GM21515 (cell line): ENCODE measurements around the gene SH3BP2.

ENCODE experiments used
- ATAC-seq: cut with Tn5 transposase; IDR thresholded peaks from one replicate; pipeline ENCODE4 v1.9.1; 2021; ENCODE audit not compliant: unreplicated experiment

SH3BP2 gene

GRCh38 chr4:2831611-2832308 is 38.9 kb downstream of the SH3BP2 start:
- no peak for ATAC-seq

GRCh38 chr4:2832309-2832980 is 39.6 kb downstream of the SH3BP2 start:
- peak; percentile 57 for ATAC-seq

DNA sequence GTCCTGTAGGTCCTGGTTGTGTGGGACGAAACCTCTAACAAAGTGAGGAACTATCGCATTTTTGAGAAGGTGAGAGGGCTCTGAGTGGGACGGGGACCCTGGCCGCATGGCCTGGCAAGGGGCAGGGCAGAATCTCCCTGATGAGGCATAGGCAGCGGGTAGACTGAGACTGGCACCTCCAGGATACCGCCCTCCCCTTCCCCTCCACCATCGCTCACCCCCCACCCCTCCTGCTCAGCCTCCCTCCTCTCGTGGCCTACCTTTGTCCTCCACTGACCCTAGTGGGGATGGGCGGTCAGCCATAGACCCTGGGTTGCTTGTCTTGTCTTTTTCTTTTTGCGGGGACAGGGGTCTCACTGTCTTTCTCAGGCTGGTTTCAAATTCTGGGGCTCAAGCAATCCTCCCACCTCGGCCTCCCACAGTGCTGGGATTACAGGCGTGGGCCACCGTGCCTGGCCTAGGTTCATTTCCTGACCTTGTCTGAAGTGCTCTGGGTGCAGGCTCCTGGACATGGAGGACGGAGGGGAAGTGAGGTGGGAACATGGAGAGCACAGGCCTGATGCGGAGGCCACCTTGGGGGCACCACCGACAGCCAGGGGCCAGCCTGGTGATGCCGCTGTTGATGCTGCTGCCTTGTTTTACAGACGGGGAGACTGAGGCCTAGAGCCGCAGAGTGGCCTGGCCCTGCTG is 40.2 kb downstream of the SH3BP2 start:
- no peak for ATAC-seq

DNA sequence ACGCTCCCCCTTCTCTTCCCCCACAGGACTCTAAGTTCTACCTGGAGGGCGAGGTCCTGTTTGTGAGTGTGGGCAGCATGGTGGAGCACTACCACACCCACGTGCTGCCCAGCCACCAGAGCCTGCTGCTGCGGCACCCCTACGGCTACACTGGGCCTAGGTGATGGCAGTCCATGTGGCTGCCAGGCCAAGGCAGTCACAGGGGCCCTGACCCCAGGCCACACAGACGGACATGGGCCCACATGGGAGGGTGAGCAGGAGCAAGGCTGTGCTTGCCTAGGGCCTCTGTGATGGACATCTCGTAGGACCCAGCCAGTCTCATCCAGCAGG is 40.8 kb downstream of the SH3BP2 start:
- ATAC-seq = no peak

DNA sequence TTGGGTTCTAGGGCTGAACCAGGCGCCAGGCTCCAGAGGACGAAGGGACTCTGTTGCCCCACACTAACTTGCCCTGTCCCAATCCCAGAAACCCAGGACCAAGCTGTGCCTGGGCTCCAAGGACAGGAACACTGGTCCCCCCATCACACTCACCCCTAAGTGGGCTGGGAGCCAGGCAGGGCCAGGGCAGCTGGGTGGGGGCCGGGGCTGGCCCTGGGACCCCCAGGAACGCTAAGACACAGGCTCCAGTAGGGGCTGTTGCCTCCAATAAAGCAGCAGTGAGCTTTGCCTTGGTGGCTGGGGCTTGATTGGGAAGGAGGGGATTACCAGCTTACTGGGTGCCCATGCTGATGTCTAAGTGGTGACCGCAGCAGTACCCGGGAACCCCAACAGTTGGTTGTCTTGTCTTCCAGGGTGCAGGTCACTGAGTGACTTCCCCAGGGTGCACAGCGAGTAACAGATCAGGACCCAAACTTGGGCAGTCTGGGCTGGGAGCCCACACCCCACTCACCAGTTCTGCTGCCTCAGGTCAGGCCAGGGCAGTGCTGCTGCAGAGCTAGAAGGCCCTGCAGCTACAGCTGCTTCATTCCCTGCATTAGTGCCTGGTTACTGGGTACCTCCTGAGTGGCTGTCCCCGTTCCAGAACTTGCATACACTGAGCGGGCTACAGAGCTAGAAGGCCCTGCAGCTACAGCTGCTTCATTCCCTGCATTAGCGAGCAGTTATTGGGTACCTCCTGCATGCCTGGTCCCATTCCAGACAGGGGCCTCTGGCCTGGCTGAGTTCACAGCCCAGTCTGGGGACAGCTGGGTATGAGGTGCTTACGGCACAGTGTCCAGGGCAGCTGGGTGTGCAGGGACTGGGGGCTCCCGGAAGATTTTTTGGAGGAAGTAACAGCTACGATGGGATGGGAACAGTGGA is 41.4 kb downstream of the SH3BP2 start:
- ATAC-seq = no peak

DNA sequence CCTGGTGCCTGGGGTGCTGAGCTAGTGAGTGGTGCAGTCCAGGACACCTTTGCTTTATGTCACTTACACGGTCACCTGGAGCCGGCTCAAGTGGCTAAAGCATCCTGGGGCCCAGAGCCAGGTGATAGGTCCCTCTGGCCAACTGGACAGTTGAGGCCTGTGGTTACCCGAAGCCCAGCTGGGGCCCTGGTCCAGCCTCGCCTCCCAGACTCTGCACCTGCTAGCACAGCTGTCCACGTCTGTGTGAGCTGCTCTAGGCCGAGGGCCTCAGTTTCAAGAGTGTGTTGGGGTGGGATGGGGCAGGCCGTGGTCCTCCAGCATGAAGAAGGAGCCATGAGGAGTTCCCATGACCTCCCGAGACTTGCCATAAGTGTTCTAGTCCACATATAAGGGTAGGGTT is 43.1 kb downstream of the SH3BP2 start:
- no peak for ATAC-seq

DNA sequence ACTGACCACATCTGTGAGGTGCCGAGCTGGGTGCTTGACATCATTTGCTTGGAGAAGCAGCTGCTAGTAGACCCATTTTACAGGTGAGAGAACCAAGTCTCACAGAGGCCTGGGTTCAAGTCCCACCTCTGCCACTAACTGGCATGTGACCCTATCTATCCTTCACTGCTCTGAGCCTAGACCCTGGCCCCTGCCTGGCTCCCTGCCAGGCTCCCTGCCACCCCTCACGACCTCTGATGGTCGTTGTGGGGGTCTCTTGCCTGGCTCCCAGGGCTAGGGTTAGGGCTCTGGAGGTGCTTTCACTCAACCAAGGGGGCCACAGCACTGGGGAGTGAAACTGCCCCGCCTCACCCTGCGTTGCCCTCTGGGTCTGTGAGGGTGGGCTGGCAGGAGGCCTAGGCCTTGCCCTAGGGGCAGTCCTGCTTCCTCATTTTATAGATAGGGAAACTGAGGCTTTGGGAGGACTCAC is 43.5 kb downstream of the SH3BP2 start:
- no peak for ATAC-seq

DNA sequence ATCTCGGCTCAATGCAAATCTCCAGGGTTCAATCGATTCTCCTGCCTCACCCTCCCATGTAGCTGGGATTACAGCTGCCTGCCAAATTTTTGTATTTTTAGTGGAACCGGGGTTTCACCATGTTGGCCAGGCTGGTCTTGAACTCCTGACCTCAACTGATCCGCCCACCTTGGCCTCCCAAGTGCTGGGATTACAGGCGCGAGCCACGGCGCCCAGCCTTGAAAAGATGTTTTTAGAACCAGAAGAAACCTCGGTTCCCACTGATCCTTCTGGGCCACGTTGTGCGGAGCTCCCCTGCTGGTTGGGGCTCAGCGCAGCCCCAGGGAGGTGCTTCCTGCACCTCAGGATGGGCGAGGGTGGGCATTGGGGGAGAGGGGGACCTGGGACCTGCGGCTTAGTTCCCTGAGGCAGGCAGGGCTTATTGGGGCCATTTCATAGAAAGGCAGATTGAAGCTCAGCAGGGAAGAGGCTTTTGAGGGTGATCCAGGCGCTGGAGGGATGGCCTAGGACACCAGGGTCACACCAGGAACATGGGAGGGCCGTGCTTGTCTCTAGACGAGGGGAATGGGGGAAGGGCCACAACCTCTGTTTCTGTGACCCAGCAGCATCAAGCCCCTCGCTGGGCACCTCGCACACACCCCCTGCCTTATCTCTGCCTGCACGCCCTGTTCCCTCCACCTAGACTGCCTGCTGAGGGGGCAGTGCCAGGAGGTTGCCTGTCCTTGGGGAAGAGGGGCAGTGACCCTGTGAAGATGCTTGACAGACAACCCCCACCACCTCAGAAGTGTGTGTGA is 44.4 kb downstream of the SH3BP2 start:
- no peak for ATAC-seq

GRCh38 chr4:2837904-2838496 is 45.1 kb downstream of the SH3BP2 start:
- ATAC-seq = no peak

- no peak for ATAC-seq
Observed at GRCh38 chr4:2839060-2839459, 46.2 kb downstream of the SH3BP2 start.

DNA sequence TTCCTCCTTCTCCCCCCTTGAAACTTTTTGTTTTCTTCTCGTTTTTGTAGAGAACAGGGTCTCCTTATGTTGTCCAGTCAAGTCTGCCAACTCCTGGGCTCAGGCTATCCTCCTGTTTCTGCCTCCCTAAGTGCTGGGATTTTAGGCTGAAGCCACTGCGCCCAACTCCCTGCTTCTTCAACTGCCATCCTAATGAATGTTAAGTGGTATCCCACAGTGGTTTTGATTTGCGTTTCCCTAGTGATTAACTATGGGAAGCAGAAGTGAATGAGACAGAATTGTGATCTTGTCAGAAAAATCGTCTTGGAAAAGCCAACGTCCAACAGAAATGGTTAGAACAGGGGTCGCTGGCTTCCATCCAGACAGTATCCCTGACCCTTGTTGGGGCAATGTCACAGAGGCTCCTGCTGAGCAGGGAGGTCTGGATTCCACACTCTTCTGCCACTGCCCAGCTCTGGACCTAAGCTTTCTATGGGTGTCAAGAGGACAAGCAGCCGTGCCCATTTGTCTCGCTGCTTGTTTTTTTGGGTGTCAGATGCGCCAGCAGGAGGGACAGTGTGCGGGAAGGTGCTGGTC is 49.9 kb downstream of the SH3BP2 start:
- ATAC-seq = peak; percentile 1

GRCh38 chr4:2843263-2843940 is 50.5 kb downstream of the SH3BP2 start, which contains the start of gene ADD1:
Gene ADD1 (plus strand): TSS chr4:2843844. CDS start chr4:2875916, 32,072 bp downstream.
- peak; percentile 79 for ATAC-seq

DNA sequence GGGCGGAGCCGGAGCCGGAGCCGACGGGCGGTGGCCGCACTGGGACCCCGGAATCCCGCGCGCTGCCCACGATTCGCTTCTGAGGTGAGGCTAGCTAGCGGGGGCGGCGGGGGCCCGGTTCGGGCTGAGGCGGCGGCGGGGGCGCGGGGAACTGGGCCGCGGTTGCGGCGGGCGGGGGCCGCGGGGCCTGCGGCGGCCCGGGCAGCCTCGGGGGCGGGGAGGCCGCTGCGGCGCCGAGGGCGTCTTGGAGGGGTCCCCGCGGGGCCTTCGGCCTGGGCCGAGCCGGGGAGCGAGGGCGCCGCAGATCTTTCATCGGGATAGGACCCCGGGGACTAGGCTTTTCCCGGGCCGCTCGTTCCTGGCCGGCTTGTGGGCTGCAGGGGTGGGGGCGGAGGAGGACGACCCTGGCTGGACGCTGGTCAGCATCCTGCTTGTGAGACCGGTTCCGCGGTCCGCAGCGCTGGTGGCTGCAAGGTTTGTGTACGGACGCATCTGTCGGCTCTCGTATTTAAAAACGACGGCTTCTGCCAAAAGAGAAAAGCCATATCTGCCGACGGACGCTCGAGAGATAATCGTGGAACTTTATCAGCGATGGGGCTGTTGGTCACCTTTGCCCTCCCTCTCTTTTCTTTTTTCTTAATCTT is 51.2 kb downstream of the SH3BP2 start:
- ATAC-seq = peak; percentile 24

DNA sequence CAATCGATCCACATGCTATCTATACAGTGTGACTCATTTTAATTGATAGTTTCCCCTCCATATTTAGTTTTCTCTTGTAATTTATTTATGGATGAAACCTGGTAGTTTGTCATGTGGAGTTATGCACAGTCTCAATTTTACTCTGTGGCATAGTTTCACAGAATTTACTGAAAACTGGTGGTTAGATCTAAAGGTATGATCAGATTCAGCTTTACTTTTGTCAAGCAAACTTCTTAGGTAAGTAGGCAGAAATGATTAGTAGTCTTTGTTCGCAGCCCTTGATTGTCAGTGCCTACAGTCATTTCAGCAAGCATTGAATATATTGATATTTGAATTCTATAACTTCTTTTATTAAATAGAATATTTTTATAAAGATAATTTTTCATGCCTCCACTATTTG is 53.3 kb downstream of the SH3BP2 start:
- no peak for ATAC-seq

DNA sequence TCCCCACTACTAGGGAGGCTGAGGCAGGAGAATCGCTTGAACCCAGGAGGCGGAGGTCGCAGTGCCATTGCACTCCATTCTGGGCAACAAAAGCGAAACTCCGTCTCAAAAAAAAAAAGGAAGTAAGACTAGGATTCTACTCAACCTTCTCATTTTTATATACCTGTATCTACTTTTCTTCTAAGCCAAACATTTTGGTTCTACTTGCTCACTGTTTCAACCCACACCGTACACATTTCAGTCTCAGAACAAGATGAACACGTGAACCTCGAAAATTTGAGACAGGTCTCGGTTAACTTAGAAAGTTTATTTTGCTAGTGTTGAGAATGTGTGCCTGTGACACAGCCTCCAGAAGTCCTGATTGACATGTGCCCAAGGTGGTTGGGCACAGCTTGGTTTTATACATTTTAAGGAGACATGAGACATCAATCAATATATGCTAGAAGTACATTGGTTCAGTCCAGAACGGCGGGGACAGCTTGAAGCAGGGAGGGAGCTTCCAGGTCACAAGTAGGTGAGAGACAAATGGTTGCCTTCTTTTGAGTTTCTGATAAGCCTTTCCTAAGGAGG is 54.5 kb downstream of the SH3BP2 start:
- ATAC-seq = no peak

GRCh38 chr4:2848449-2848848 is 55.6 kb downstream of the SH3BP2 start:
- ATAC-seq = no peak

DNA sequence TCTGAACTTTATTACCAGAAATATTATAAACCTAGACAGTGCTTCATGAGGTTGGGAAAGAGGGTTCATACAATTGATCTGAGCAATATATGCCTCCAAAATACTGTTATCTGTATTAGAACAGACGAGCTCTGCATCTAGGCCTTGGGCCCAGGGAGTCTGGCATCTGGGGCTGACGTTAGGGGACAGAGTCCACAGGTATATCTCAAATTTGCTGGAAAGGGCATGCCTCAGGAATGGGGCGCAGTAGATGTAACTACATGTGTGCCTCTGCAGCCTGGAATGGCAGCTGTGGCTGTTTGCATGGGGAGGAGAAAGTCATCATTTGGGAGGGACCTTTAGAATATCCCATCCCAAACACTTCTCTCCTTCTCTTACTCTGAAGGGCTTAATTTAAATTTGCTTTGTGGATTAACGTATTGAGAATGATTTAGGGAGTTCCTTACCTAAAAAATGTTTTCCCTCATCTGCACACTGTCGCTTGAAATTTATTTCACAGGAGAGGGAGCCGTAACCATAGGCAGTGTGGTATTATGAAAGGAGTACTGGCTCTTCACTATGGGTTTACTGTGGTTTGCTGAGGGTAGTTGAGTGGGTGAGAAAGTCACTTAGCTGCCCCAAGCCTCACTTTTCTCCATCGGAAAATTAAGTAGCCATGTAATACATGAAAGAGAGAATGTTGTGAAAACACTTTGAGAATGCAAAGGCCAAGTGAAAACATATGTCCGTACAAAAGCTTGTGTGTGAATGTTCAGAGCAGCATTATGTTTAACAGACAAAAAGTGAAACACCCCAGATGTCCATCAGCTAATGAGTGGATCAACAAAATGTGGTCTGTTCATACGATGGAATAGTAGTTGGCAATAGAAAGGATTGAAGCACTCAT is 56.6 kb downstream of the SH3BP2 start:
- ATAC-seq = no peak
